Natural killer cell (primary cell): ENCODE results near the gene MTG2. TPM values are rescaled to one million over a fixed set of nuclear protein-coding genes. Genes with fewer than 3 reads are reported as not detected.
A peak's percentile ranks its signal among the peaks of the same experiment; 100 is the strongest.

ENCODE experiments used
- ATAC-seq, 3 donors: fragments of 150-1000 bp in 2 of 3; fragments of 200-7000 bp in 1 of 3; cut with Tn5 transposase; 1 replicate in 1 of 3; 2 replicates in 2 of 3; pipeline ENCODE4 v1.10.0; 2021; ENCODE audit warnings: mild to moderate bottlenecking in 2 of 3, moderate library complexity in 2 of 3
- DNase-seq, 2 donors: peaks; one replicate each; pipeline versions ENCODE4 v3.0.0 to v3.0.0-alpha.2; 2013 to 2021; ENCODE audit warnings: mixed read lengths in 1 of 2
- H3K27ac ChIP-seq: one replicate; pipeline ENCODE4 v1.5.1; 2013; ENCODE audit warnings: mild to moderate bottlenecking, low read length
- H3K27me3 ChIP-seq: one replicate; pipeline ENCODE4 v1.6.1; 2013; ENCODE audit warnings: low read length; ENCODE audit not compliant: control insufficient read depth, insufficient read depth
- H3K36me3 ChIP-seq: one replicate; pipeline ENCODE4 v1.6.1; 2013; ENCODE audit warnings: low read length; ENCODE audit not compliant: control insufficient read depth, insufficient read depth
- H3K4me1 ChIP-seq: one replicate; pipeline ENCODE4 v1.6.1; 2013; ENCODE audit warnings: low read length; ENCODE audit not compliant: control insufficient read depth, insufficient read depth
- H3K4me3 ChIP-seq: one replicate; pipeline ENCODE4 v1.5.1; 2013; ENCODE audit warnings: low read length
- H3K9me3 ChIP-seq: one replicate; pipeline ENCODE4 v1.6.1; 2013; ENCODE audit warnings: low read length; ENCODE audit not compliant: control insufficient read depth, insufficient read depth
- H3K27ac Mint-ChIP-seq, 2 donors: one replicate each; pipeline ENCODE4 v1.8.0; 2022; ENCODE audit warnings: mild to moderate bottlenecking in 2 of 2, mixed read lengths in 2 of 2, moderate library complexity in 1 of 2
- H3K27me3 Mint-ChIP-seq, 2 donors: one replicate each; pipeline ENCODE4 v1.8.0; 2022; ENCODE audit warnings: low read depth in 2 of 2, mixed read lengths in 2 of 2
- H3K36me3 Mint-ChIP-seq: one replicate; pipeline ENCODE4 v1.8.0; 2022; ENCODE audit warnings: mixed read lengths
- H3K4me1 Mint-ChIP-seq, 2 donors: one replicate each; pipeline ENCODE4 v1.8.0; 2022; ENCODE audit warnings: mixed read lengths in 2 of 2
- H3K4me3 Mint-ChIP-seq: one replicate; pipeline ENCODE4 v1.8.0; 2022; ENCODE audit warnings: mild to moderate bottlenecking, moderate library complexity, mixed read lengths
- H3K9me3 Mint-ChIP-seq, 2 donors: one replicate each; pipeline ENCODE4 v1.8.0; 2022; ENCODE audit warnings: mixed read lengths in 2 of 2
- WGBS: methylation state at CpG from one replicate; pipeline ENCODE4 v1.1.7; 2013; ENCODE audit warnings: missing lambda C conversion rate; ENCODE audit not compliant: insufficient coverage; 5-methylcytosine and 5-hydroxymethylcytosine counted together
- intact Hi-C: fragments of 100-400 bp; cut with micrococcal nuclease; formaldehyde crosslinking; loops from one replicate; pipeline ENCODE4 v1.14.2; 2022
- total RNA-seq, 4 donors: library from RNA; stranded (reverse); fragments of 120-200 nt in 1 of 4; gene quantifications; one replicate each; pipeline versions ENCODE4 v1.2.3 to v1.2.4, GENCODE V29; 2013 to 2022
- TF ChIP-seq, protein P1 (sequence below): fragments of 200-600 bp; IDR thresholded peaks from one replicate; pipeline ENCODE4 v1.8.0; 2022; ENCODE audit warnings: antibody characterized with exemption

MTG2 gene
- total RNA-seq, 3 donors from 2014 or later (not counting 1 experiment from before 2014, with no cell fraction given), result 16.8 to 25.8 (median 25.3) TPM

DNA sequence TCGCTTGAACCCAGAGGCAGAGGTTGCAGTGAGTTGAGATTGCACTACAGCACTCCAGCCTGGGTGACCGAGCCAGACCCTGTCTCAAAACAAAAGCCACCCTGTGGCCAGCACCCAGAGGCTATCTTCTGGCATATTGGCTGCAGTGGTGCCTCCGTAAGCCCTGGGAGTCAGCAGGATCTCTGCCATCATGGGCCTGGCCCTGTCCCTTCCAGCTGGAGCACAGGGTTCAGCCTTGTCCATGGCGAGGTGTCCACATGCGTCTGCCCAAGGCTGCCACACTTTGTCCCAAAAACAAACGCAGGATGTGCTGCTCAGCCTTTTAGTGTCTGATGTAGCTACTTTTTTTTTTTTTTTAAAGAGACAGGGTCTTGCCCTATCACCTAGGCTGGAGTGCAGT lies 15.4 kb upstream of the MTG2 start:
- intact Hi-C loops, result no loop called here
- H3K27me3 Mint-ChIP-seq, result no peaks in the 10 kb centered on the region
- peaks cover 18% of the 10 kb centered on the region for H3K36me3 ChIP-seq
- no peak overlapping the region for H3K27ac ChIP-seq
- no peak overlapping the region for H3K27ac Mint-ChIP-seq
- no peaks in the 10 kb centered on the region for H3K9me3 ChIP-seq
- ATAC-seq (no peak), DNase-seq (no peak)
- H3K4me1 Mint-ChIP-seq, result no peaks in the 10 kb centered on the region
- H3K27me3 ChIP-seq, result no peaks in the 10 kb centered on the region
- TF ChIP-seq, protein P1, sequence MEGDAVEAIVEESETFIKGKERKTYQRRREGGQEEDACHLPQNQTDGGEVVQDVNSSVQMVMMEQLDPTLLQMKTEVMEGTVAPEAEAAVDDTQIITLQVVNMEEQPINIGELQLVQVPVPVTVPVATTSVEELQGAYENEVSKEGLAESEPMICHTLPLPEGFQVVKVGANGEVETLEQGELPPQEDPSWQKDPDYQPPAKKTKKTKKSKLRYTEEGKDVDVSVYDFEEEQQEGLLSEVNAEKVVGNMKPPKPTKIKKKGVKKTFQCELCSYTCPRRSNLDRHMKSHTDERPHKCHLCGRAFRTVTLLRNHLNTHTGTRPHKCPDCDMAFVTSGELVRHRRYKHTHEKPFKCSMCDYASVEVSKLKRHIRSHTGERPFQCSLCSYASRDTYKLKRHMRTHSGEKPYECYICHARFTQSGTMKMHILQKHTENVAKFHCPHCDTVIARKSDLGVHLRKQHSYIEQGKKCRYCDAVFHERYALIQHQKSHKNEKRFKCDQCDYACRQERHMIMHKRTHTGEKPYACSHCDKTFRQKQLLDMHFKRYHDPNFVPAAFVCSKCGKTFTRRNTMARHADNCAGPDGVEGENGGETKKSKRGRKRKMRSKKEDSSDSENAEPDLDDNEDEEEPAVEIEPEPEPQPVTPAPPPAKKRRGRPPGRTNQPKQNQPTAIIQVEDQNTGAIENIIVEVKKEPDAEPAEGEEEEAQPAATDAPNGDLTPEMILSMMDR, result no peak
- H3K4me3 Mint-ChIP-seq, result no peak overlapping the region
- WGBS, result 96% methylated on average over 6 of the region's 6 CpGs
- no peaks in the 10 kb centered on the region for H3K9me3 Mint-ChIP-seq
- H3K4me3 ChIP-seq, result no peak overlapping the region
- no peaks in the 10 kb centered on the region for H3K4me1 ChIP-seq
- H3K36me3 Mint-ChIP-seq, result no peaks in the 10 kb centered on the region

DNA sequence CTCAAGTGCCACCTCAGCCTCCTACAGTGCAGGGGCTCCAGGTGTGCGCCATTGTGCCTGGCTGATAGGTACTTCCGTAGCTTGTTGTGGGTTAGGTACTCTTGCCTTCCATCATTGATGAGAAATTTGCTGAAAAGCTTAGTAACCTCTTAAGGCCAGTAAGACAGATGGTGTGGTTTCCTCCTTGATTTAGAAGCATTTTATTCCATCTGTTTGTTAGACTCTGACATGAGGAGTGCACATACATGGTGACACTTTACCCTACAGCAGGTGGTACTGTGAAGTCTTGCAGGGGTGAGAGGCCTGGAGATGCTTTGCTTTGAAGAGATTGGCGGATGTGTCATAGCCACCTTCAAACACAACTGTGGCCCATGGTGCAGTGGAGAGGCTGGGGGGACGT lies 14.8 kb upstream of the MTG2 start:
- TF ChIP-seq, protein P1, result no peak
- Histone ChIP-seq H3K27me3 (no peaks in the 10 kb centered on the region), H3K4me3 (no peak overlapping the region), H3K9me3 (no peaks in the 10 kb centered on the region), H3K27ac (no peak overlapping the region), H3K4me1 (no peaks in the 10 kb centered on the region), H3K36me3 (peaks cover 16% of the 10 kb centered on the region)
- intact Hi-C loops, result no loop called here
- ATAC-seq, result no peak
- Mint-ChIP-seq H3K36me3 (no peaks in the 10 kb centered on the region), H3K27me3 (no peaks in the 10 kb centered on the region), H3K4me3 (no peak overlapping the region), H3K9me3 (no peaks in the 10 kb centered on the region), H3K27ac (no peak overlapping the region), H3K4me1 (no peaks in the 10 kb centered on the region)
- WGBS, result 100% methylated on average over 4 of the region's 4 CpGs
- DNase-seq, result no peak

DNA sequence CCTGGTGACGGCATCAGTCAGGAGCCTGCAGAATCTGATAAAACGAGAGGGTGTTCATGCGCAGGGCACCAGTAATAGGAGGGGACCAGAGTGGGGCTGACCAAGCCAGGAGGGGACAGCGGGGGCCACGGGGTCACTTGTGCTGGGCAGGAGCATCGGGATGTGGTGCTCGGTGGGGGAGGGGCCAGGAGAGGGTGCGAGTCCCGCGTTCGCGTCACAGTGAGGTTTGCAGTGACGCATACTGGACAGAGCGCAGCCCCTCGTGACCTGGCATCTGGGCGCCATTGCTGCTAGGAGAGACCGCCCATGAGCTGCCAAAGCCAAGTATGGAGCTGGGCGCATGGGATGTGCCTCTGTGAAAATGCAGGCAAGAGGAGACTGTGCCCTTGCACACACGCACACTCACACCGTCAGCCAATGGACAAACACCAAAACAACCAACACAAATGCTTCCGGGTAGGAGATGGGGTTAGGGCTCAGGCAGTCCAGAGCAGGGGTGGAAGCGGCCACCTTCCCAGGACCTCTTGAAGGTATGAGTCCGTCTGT lies 13.9 kb upstream of the MTG2 start:
- Histone ChIP-seq H3K36me3 (peaks cover 14% of the 10 kb centered on the region), H3K27ac (no peak overlapping the region), H3K9me3 (no peaks in the 10 kb centered on the region), H3K27me3 (no peaks in the 10 kb centered on the region), H3K4me1 (no peaks in the 10 kb centered on the region), H3K4me3 (no peak overlapping the region)
- H3K36me3 Mint-ChIP-seq, result no peaks in the 10 kb centered on the region
- H3K9me3 Mint-ChIP-seq, result no peaks in the 10 kb centered on the region
- H3K27ac Mint-ChIP-seq, result no peak overlapping the region
- TF ChIP-seq, protein P1, result no peak
- H3K4me1 Mint-ChIP-seq, result no peaks in the 10 kb centered on the region
- ATAC-seq, result peak in 1 of 3 donors; percentile 13
- WGBS, result 98% methylated on average over 23 of the region's 23 CpGs
- intact Hi-C loops, result no loop called here
- no peaks in the 10 kb centered on the region for H3K27me3 Mint-ChIP-seq
- no peak for DNase-seq
- no peak overlapping the region for H3K4me3 Mint-ChIP-seq

DNA sequence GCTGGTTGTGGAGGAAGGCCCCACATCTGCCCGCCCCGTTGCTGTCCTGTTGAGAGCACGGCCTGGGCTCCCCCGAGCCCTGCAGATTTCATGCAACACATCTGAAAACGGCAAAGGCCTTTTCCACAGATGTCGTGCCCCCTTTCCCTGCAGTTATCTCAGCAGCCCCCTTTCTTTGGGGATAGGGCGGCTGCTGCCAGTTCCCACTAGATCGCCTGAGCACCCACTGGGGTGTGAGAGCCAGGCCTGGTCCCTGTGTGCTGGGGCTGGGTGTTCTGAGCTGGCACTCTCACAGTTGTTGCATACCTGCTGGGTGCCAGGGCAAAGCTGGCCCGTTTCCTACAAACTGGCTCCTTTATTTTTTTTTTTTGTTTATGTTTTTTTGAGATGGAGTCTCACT lies 12.3 kb upstream of the MTG2 start:
- 99% methylated on average over 9 of the region's 9 CpGs for WGBS

More for the DNA sequence above, 12.3 kb upstream of the MTG2 start:
- Histone ChIP-seq H3K9me3 (no peaks in the 10 kb centered on the region), H3K36me3 (peaks cover 5% of the 10 kb centered on the region), H3K4me1 (no peaks in the 10 kb centered on the region), H3K4me3 (no peak overlapping the region), H3K27me3 (no peaks in the 10 kb centered on the region), H3K27ac (no peak overlapping the region)
- TF ChIP-seq, protein P1, result no peak
- no peak for DNase-seq
- H3K9me3 Mint-ChIP-seq, result no peaks in the 10 kb centered on the region
- no peak for ATAC-seq
- no peak overlapping the region for H3K27ac Mint-ChIP-seq
- no peaks in the 10 kb centered on the region for H3K27me3 Mint-ChIP-seq
- no peaks in the 10 kb centered on the region for H3K36me3 Mint-ChIP-seq
- intact Hi-C loops, result no loop called here
- H3K4me1 Mint-ChIP-seq, result no peaks in the 10 kb centered on the region
- no peak overlapping the region for H3K4me3 Mint-ChIP-seq
